Ecto neural progenitor cell (in vitro differentiated cells): ENCODE results near the gene NFAM1.

Source experiments
- DNase-seq: peaks from one replicate; pipeline ENCODE4 v3.0.0-alpha.2; 2018; ENCODE audit warnings: low spot score

The NFAM1 gene

GRCh38 chr22:42334875-42335512, 97.2 kb downstream of the NFAM1 start:
- DNase-seq: no peak

GRCh38 chr22:42333544-42333943, 98.7 kb downstream of the NFAM1 start:
- no peak for DNase-seq

- no peak for DNase-seq
Measured at GRCh38 chr22:42332089-42332488, 100.1 kb downstream of the NFAM1 start.

- DNase-seq: no peak
Measured at GRCh38 chr22:42331014-42331413, 101.2 kb downstream of the NFAM1 start.
